Anterior cingulate cortex (tissue), 58 donors: ENCODE measurements around the gene CPNE2.
"Not testable (repeated sequence)": the region's sequence is repeated elsewhere in the genome, so short reads cannot be mapped to it uniquely, and the experiment has no call there.

Experiments used
- DNase-seq, 58 donors: peaks; one replicate each; lab custom pipeline; 2025; lab: John Stamatoyannopoulos, UW

Gene CPNE2

DNA sequence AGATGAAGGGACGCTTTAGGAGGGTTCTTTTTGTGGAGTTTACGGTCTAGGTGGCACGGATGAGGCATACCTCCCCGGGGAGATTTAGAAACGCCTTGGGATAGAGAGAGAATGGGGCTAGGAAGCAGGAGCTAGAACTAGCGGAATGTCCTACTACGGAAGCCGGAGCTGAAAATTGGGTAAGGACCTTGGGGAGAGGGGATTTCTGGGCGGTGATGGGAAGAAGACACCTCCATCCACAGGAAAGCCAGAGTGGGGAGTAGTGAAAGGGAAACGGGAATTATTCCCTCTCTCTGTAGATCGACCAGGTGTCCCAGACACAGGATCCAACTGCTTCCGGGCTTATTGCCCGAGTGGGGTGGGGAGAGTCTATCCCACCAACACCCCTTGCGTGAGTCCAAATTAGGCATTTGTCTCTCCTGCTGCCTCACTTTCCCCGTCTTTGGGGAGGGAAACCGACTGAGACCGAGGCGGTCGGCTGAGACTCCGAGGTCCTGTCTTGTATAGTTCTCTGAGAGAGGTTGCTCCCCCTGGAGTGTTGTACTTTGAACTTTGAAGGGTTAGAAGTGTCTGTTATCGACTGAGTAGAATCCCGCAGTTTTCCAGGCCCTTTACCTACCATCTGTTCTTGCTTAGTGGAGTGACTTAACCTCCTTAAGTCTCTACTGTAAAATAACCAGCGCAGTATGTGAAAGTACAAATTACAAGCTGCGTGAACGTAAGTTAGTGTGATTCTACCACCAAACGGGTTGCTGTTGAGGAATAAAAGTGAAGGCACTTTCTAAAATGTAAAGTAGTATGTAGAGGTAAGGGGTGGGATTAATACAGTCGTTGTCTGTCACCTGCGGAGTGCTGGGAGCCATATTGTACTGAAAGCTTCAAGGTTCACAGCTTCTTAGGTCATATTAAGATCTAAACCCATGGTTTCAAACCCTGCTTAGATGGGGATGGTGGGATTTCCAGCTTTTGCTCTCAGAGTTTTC lies 94.8 kb downstream of the CPNE2 start:
- DNase-seq: peak in 2 of 58 donors; percentile 43 to 46

DNA sequence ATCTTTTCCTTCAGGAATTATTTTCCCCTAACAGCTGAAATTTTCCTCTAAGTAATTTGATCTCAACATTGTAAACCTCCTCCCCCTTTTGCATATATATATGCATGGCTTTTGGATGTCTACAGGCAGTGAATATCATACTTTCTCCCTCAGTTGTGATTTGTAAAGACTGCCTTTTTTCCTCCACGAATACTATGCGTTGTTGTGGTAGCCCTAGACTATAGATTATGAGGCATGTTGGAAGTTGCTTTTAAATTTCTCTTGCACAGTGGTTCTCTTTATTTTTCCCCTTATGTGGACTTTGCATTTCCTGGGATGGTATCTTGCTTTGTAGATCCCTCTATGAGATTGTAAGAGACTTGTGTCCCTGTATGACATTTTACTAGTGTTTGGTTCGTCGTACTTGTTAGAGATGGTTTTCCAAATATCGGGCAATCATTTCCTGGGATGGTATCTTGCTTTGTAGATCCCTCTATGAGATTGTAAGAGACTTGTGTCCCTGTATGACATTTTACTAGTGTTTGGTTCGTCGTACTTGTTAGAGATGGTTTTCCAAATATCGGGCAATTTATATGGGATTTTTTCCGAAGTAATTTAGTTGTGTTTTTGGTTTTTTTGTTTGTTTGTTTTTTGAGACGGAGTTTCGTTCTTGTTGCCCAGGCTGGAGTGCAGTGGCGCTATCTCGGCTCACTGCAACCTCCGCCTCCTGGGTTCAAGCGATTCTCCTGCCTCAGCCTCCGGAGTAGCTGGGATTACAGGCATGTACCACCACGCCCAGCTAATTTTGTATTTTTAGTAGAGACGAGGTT lies 95.7 kb downstream of the CPNE2 start:
- not testable (repeated sequence) for DNase-seq

DNA sequence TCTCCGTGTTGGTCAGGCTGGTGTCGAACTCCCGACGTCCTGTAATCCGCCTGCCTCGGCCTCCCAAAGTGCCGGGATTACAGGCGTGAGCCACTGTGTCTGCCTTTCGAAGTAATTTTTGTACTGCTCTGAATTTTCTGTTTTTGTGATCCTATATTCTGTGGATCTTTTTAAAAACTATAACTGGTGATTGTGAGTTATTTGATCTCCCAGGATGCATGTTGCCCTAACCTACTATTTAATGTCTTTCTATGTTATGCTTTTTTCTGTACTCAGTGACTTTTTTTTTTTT lies 96.3 kb downstream of the CPNE2 start:
- no peak for DNase-seq

- not testable (repeated sequence) for DNase-seq
Observed at GRCh38 chr16:57189527-57189926, 97.1 kb downstream of the CPNE2 start.

GRCh38 chr16:57190136-57190535 lies 97.8 kb downstream of the CPNE2 start:
- DNase-seq: no peak

- DNase-seq: no peak
Observed at GRCh38 chr16:57191056-57191571, 98.7 kb downstream of the CPNE2 start.

DNA sequence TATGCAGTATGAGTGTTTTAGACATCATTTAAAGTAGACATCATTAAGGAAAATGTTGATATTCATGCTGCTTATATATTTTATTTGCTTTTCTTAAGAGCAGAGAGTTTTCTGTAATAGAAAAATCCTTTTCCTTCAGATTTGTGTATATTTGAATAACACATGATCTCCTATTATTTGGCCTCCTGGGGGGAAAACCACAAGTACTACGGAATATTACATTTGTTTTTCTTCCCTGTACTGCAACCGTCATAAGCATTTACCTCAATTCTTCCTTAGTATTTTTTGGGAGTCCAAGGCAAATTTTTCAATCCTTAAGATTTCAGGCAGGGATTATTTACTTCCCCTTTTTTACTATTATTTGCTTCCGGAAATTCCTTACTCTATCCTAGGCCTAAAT lies 99.8 kb downstream of the CPNE2 start:
- no peak for DNase-seq

DNA sequence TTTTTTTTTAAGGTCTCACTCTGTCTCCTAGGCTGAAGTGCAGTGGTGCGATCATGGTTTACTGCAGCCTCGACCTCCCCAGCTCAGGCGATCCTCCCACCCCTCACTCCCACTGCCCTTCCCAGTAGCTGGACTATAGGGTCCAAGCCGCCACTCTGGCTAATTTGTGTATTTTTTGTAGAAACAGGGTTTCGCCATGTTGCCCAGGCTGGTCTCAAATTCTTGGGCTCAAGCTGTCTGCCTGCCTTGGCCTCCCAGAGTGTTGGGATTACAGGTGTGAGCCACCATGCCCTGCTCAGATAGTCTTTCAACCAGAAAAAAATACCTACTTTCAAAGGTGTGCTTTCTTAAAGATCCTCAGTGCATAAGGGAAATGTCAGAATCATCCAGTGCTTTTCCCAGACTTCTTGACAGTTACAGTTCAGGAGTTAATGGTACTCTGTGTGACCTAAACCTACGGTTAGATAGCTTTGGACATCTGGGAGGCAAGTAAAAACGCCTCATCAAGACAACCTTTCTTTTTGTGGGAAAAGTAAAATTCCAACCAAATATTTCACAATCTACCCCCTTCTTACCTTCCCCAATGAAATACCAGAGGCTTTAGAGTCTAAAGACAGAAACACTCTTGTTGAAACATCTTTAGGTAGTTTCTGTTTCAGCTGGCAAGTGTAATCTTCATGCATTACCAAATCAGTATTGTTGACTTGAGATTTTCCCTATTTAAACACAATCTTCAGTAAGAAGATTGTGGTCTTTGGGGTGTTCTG lies 100.5 kb downstream of the CPNE2 start:
- no peak for DNase-seq

- no peak for DNase-seq
Observed at GRCh38 chr16:57194512-57194911, 102.1 kb downstream of the CPNE2 start.

DNA sequence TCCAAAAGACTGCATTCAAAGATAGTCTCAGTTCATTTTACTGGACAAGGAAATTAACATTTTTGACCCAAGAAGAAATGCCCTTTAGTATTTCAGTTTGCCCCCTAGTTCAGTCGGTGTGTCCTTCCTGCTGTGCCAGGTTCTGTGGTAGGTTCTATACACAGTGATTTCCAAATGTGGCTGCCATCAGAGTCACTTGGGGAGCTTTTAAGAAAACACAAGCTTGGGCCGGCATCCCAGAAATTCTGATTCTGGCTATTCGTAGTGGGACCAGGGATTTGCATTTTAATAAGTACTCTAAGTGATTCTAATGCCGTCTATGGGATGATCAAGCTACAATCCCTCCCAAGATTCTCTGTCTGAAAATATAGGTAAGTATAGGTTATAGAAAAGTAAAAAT lies 103.9 kb downstream of the CPNE2 start:
- DNase-seq: peak in 22 of 58 donors; percentile 1 to 61 (median 17)

GRCh38 chr16:57196753-57197152 lies 104.4 kb downstream of the CPNE2 start:
- no peak for DNase-seq
